SK-N-SH (cell line): ENCODE data around the gene WWC1. TPM values are rescaled to one million over a fixed set of nuclear protein-coding genes. Genes with fewer than 3 reads are reported as not detected.

Experiments used
- CTCF ChIA-PET: fragments of 300-600, 350-600 bp; formaldehyde crosslinking; extraction: SDS; loops from one replicate; lab custom pipeline; 2021; lab: Yijun Ruan, JAX
- POLR2A ChIA-PET: fragments of 350-600 bp; sonication (Branson Sonifier 250); formaldehyde crosslinking; extraction: SDS; loops from one replicate; lab custom pipeline; 2020; ENCODE audit warnings: antibody characterized with exemption, inconsistent platforms; lab: Yijun Ruan, JAX
- DNase-seq: peaks from one replicate; pipeline ENCODE4 v3.0.0; 2012
- H2AFZ ChIP-seq: fragments of 200-600 bp; sonication (generic); 2 replicates; pipeline ENCODE4 v1.8.1; 2016; ENCODE audit warnings: antibody characterized with exemption, mild to moderate bottlenecking, low read depth
- H3F3A ChIP-seq: fragments of 200-600 bp; sonication (generic); replicated peaks from 2 replicates; pipeline ENCODE3; 2016; ENCODE audit warnings: antibody characterized with exemption, mild to moderate bottlenecking; ENCODE audit not compliant: insufficient read depth
- H3K27ac ChIP-seq, 2 experiments: fragments of 200-500 bp in 1 of 2; fragments of 200-600 bp in 1 of 2; sonication (Bioruptor generic) in 1 of 2; sonication (generic), shearing (Covaris generic) in 1 of 2; 2 replicates each; pipeline versions ENCODE4 v1.5.1 to v1.6.1; 2014 to 2016; ENCODE audit warnings: low read depth in 2 of 2, inconsistent platforms in 1 of 2, low read length in 1 of 2, mild to moderate bottlenecking in 1 of 2, mixed read lengths in 1 of 2
- H3K27me3 ChIP-seq: fragments of 200-600 bp; sonication (generic), shearing (Covaris generic); 2 replicates; pipeline ENCODE4 v1.6.1; 2016; ENCODE audit warnings: mixed run types; ENCODE audit not compliant: insufficient read depth
- H3K36me3 ChIP-seq, 2 experiments: fragments of 200-500 bp in 1 of 2; fragments of 200-600 bp in 1 of 2; sonication (Bioruptor generic) in 1 of 2; sonication (generic) in 1 of 2; replicated peaks in 1 of 2; 2 replicates each; pipeline versions ENCODE3 to v1.5.1; 2014 to 2016; ENCODE audit warnings: low read length in 1 of 2, mild to moderate bottlenecking in 1 of 2; ENCODE audit not compliant: insufficient read depth in 2 of 2, control insufficient read depth in 1 of 2
- H3K4me1 ChIP-seq, 2 experiments: fragments of 200-500 bp in 1 of 2; fragments of 200-600 bp in 1 of 2; sonication (Bioruptor generic) in 1 of 2; sonication (generic), shearing (Covaris generic) in 1 of 2; 2 replicates each; pipeline versions ENCODE4 v1.5.1 to v1.6.1; 2014 to 2016; ENCODE audit warnings: low read depth in 1 of 2, low read length in 1 of 2, mixed run types in 1 of 2; ENCODE audit not compliant: insufficient read depth in 2 of 2, control insufficient read depth in 1 of 2
- H3K4me2 ChIP-seq: fragments of 200-600 bp; sonication (generic), shearing (Covaris generic); 2 replicates; pipeline ENCODE4 v1.6.1; 2017; ENCODE audit warnings: mixed run types
- H3K4me3 ChIP-seq, 2 experiments: fragments of 200-500 bp in 1 of 2; fragments of 200-600 bp in 1 of 2; sonication (Bioruptor generic) in 1 of 2; sonication (generic), shearing (Covaris generic) in 1 of 2; 2 replicates each; pipeline versions ENCODE4 v1.5.1 to v1.8.1; 2014 to 2016; ENCODE audit warnings: low read depth in 2 of 2, inconsistent platforms in 1 of 2, low read length in 1 of 2, mild to moderate bottlenecking in 1 of 2, mixed read lengths in 1 of 2, moderate library complexity in 1 of 2
- H3K79me2 ChIP-seq: fragments of 200-600 bp; sonication (generic); 2 replicates; pipeline ENCODE4 v1.8.1; 2017; ENCODE audit warnings: mild to moderate bottlenecking; ENCODE audit not compliant: insufficient read depth
- H3K9ac ChIP-seq: fragments of 200-600 bp; sonication (generic); 2 replicates; pipeline ENCODE4 v1.6.1; 2017; ENCODE audit warnings: mixed run types
- H3K9me2 ChIP-seq: fragments of 200-600 bp; sonication (generic); 2 replicates; pipeline ENCODE4 v1.6.1; 2017; ENCODE audit warnings: mixed run types
- H3K9me3 ChIP-seq: fragments of 200-600 bp; sonication (generic); 2 replicates; pipeline ENCODE4 v1.6.1; 2017; ENCODE audit warnings: mixed run types, mild to moderate bottlenecking, moderate library complexity
- H4K20me1 ChIP-seq: fragments of 200-600 bp; sonication (generic); 2 replicates; pipeline ENCODE4 v1.6.1; 2017; ENCODE audit warnings: mild to moderate bottlenecking, mixed run types; ENCODE audit not compliant: insufficient read depth
- CHD2 ChIP-seq: fragments of 150-350 bp; IDR thresholded peaks from 2 replicates; pipeline ENCODE4 v1.6.1; 2018; ENCODE audit warnings: low read length; ENCODE audit not compliant: partially characterized antibody
- EP300 ChIP-seq, 2 experiments: IDR thresholded peaks; 2 replicates each; pipeline versions ENCODE4 v1.4.0 to v1.6.1; 2012; ENCODE audit warnings: borderline replicate concordance in 1 of 2, low read depth in 1 of 2, low read length in 1 of 2
- EZH2phosphoT487 ChIP-seq: fragments of 200-600 bp; sonication (generic); IDR thresholded peaks from 2 replicates; pipeline ENCODE4 v1.6.1; 2017; ENCODE audit warnings: low read depth, mixed run types, mild to moderate bottlenecking, antibody characterized with exemption, moderate library complexity, borderline replicate concordance
- FOXJ3 ChIP-seq: sonication (generic); formaldehyde crosslinking; IDR thresholded peaks from 2 replicates; pipeline ENCODE4 v1.5.1; 2020; ENCODE audit warnings: mild to moderate bottlenecking, missing genetic modification reagents
- FOXM1 ChIP-seq: IDR thresholded peaks from 2 replicates; pipeline ENCODE4 v1.4.0; 2012; ENCODE audit warnings: low read depth, mild to moderate bottlenecking
- GABPA ChIP-seq: IDR thresholded peaks from 2 replicates; pipeline ENCODE4 v1.4.0; 2012; ENCODE audit warnings: low read depth, mild to moderate bottlenecking
- GATA2 ChIP-seq: sonication (generic); formaldehyde crosslinking; IDR thresholded peaks from 2 replicates; pipeline ENCODE4 v1.5.0; 2020; ENCODE audit warnings: mild to moderate bottlenecking, missing genetic modification reagents
- MEF2A ChIP-seq: IDR thresholded peaks from 2 replicates; pipeline ENCODE4 v1.4.0; 2012; ENCODE audit warnings: low read depth, borderline replicate concordance
- NRF1 ChIP-seq: IDR thresholded peaks from 2 replicates; pipeline ENCODE4 v1.6.1; 2012; ENCODE audit warnings: low read depth, mild to moderate bottlenecking, low read length
- RFX5 ChIP-seq: IDR thresholded peaks from 2 replicates; pipeline ENCODE4 v1.6.1; 2012; ENCODE audit warnings: mild to moderate bottlenecking, improper control_type of control experiment, low read length
- SMC3 ChIP-seq: IDR thresholded peaks from 2 replicates; pipeline ENCODE4 v1.6.1; 2012; ENCODE audit warnings: low read depth, low read length, improper control_type of control experiment
- TCF12 ChIP-seq: IDR thresholded peaks from 2 replicates; pipeline ENCODE4 v1.4.0; 2012
- YY1 ChIP-seq: IDR thresholded peaks from 2 replicates; pipeline ENCODE4 v1.4.0; 2012; ENCODE audit warnings: low read depth, mild to moderate bottlenecking
- WGBS: methylation state at CpG from one replicate; pipeline ENCODE4 v1.1.6; 2017; ENCODE audit warnings: low lambda C conversion rate; 5-methylcytosine and 5-hydroxymethylcytosine counted together
- polyA plus RNA-seq, 3 experiments: library from polyadenylated mRNA; depleted of rRNA; stranded (reverse); fragments of >200 nt; gene quantifications; 2 replicates each; pipeline ENCODE4 v1.2.3, GENCODE V29; 2012
- TF ChIP-seq, protein P1 (sequence below): IDR thresholded peaks from 2 replicates; pipeline ENCODE4 v1.4.0; 2012; ENCODE audit warnings: low read depth
- TF ChIP-seq, protein P2 (sequence below): IDR thresholded peaks from 2 replicates; pipeline ENCODE4 v1.6.1; 2012; ENCODE audit warnings: mild to moderate bottlenecking, low read depth, low read length, moderate library complexity
- TF ChIP-seq, protein P3 (sequence below): IDR thresholded peaks from 2 replicates; pipeline ENCODE4 v1.4.0; 2012; ENCODE audit warnings: low read depth, borderline replicate concordance
- TF ChIP-seq, protein P4 (sequence below): fragments of 150-350 bp; IDR thresholded peaks from 2 replicates; pipeline ENCODE4 v1.6.1; 2017; ENCODE audit warnings: antibody characterized with exemption, low read length, low read depth, borderline replicate concordance

Gene WWC1
- polyA plus RNA-seq, 1 of the 3 experiments (the other 2 are of a cell fraction) = 16.9 TPM

DNA sequence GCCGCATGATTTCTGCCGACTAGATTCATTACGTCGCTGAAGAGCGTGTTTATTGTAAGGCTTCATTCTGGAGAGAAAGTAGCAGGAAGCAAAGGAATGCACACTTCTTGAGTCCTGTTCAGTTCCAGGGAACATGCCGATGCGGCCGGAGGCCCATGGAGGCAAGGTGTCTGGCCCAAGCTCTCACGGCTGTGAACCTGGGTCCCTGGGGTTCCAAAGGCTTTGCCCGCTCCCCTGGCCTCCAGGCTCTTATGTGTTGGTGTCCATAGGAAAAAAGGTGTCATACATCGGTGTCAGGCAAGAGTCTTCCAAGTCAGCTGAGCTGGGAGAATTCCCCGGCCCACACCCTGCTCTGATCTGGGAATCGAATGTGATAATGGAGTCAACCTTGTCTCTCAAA is 64.7 kb downstream of the WWC1 start:
- CTCF ChIA-PET = no interaction called here
- no peak overlapping the region for H3K27ac ChIP-seq
- no peaks in the 10 kb centered on the region for H3F3A ChIP-seq
- H3K79me2 ChIP-seq = peaks cover 22% of the 10 kb centered on the region; the same call in 1 of the 2 replicates
- no peaks in the 10 kb centered on the region for H3K27me3 ChIP-seq
- no peak overlapping the region for H3K4me2 ChIP-seq
- H3K36me3 ChIP-seq = no peaks in the 10 kb centered on the region
- no peaks in the 10 kb centered on the region for H3K4me1 ChIP-seq
- no peaks in the 10 kb centered on the region for H3K9me2 ChIP-seq
- WGBS = 95% methylated on average over 13 of the region's 13 CpGs
- H4K20me1 ChIP-seq = no peaks in the 10 kb centered on the region
- H3K9ac ChIP-seq = no peak overlapping the region
- H3K4me3 ChIP-seq = no peak overlapping the region
- no peak overlapping the region for H2AFZ ChIP-seq
- POLR2A ChIA-PET = no interaction called here
- TF ChIP-seq, protein P1, sequence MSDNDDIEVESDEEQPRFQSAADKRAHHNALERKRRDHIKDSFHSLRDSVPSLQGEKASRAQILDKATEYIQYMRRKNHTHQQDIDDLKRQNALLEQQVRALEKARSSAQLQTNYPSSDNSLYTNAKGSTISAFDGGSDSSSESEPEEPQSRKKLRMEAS = no peak
- TF ChIP-seq EZH2phosphoT487 (no peak), NRF1 (no peak)
- DNase-seq = no peak
- H3K9me3 ChIP-seq = no peaks in the 10 kb centered on the region

DNA sequence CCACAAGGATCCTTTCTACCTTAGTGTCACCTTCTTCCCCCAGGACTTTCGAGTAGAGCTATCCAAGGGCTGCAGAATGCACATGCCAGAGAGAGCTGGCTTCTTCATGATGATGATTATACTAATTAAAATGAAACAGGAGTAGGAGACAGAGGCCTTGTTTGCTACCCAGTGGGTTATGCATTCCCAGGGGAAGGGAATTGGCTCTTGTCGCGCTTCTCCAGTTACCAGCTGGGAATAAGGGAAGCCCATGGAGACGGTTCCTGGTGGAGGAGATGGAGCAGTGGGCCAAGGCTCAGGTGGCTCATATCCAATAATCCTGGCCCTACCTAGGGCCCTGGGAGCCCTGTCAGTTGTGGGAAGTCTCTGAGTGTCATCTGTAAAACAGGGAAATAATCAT is 65.1 kb downstream of the WWC1 start:
- Histone ChIP-seq H3K9ac (no peak overlapping the region), H3K27ac (no peak overlapping the region), H3K4me3 (no peak overlapping the region), H3K36me3 (no peaks in the 10 kb centered on the region), H3K9me3 (no peaks in the 10 kb centered on the region), H2AFZ (no peak overlapping the region), H3K27me3 (no peaks in the 10 kb centered on the region), H3K4me2 (no peak overlapping the region), H3K79me2 (peaks cover 26% of the 10 kb centered on the region; the same call in 1 of the 2 replicates), H3K9me2 (no peaks in the 10 kb centered on the region), H3F3A (no peaks in the 10 kb centered on the region), H4K20me1 (no peaks in the 10 kb centered on the region), H3K4me1 (no peaks in the 10 kb centered on the region)
- ChIA-PET CTCF (no interaction called here), POLR2A (no interaction called here)
- no peak for TF ChIP-seq TCF12
- TF ChIP-seq, protein P2, sequence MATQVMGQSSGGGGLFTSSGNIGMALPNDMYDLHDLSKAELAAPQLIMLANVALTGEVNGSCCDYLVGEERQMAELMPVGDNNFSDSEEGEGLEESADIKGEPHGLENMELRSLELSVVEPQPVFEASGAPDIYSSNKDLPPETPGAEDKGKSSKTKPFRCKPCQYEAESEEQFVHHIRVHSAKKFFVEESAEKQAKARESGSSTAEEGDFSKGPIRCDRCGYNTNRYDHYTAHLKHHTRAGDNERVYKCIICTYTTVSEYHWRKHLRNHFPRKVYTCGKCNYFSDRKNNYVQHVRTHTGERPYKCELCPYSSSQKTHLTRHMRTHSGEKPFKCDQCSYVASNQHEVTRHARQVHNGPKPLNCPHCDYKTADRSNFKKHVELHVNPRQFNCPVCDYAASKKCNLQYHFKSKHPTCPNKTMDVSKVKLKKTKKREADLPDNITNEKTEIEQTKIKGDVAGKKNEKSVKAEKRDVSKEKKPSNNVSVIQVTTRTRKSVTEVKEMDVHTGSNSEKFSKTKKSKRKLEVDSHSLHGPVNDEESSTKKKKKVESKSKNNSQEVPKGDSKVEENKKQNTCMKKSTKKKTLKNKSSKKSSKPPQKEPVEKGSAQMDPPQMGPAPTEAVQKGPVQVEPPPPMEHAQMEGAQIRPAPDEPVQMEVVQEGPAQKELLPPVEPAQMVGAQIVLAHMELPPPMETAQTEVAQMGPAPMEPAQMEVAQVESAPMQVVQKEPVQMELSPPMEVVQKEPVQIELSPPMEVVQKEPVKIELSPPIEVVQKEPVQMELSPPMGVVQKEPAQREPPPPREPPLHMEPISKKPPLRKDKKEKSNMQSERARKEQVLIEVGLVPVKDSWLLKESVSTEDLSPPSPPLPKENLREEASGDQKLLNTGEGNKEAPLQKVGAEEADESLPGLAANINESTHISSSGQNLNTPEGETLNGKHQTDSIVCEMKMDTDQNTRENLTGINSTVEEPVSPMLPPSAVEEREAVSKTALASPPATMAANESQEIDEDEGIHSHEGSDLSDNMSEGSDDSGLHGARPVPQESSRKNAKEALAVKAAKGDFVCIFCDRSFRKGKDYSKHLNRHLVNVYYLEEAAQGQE = no peak
- no peak for TF ChIP-seq YY1
- DNase-seq = no peak
- WGBS = 86% methylated on average over 4 of the region's 4 CpGs

DNA sequence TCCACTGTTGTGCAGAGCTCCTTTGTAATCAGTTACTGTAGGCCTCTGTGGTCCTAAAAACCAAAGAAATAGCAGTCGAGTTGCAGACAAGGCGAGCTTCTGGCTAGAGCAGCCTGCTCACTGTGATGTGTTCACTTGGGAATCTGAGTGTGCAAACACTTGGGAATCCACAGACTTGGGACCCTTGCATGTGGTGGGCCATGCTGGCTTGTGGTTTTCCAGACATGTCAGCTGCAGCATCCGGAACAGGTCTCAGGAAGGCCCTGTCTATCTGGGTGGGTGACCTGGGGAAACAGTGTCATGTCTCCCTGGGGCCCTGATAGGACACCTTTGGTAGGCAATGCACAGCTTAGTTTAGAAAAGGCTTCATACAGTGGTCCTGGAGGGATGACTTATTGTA is 66.4 kb downstream of the WWC1 start:
- Histone ChIP-seq H3K36me3 (no peaks in the 10 kb centered on the region), H3K79me2 (peaks cover 38% of the 10 kb centered on the region; the same call in 1 of the 2 replicates), H3K9ac (no peak overlapping the region), H3K9me3 (no peaks in the 10 kb centered on the region), H3K9me2 (no peaks in the 10 kb centered on the region), H3K4me3 (no peak overlapping the region), H3K4me2 (no peak overlapping the region), H2AFZ (no peak overlapping the region), H3K27me3 (no peaks in the 10 kb centered on the region), H4K20me1 (no peaks in the 10 kb centered on the region), H3F3A (no peaks in the 10 kb centered on the region), H3K27ac (no peak overlapping the region), H3K4me1 (no peaks in the 10 kb centered on the region)
- WGBS = 86% methylated on average over 3 of the region's 3 CpGs
- POLR2A ChIA-PET = no interaction called here
- CTCF ChIA-PET = no interaction called here
- DNase-seq = no peak
- TF ChIP-seq CHD2 (no peak), FOXJ3 (CRISPR knock-in tag) (no peak), GABPA (no peak), GATA2 (CRISPR knock-in tag) (no peak), SMC3 (no peak), MEF2A (no peak), RFX5 (no peak), FOXM1 (no peak), EP300 (IDR thresholded peaks at IDR 0.05; ENCODE audit: borderline replicate concordance in 1 of 2, low read depth in 1 of 2, low read length in 1 of 2) (no peak)
- TF ChIP-seq, protein P3, sequence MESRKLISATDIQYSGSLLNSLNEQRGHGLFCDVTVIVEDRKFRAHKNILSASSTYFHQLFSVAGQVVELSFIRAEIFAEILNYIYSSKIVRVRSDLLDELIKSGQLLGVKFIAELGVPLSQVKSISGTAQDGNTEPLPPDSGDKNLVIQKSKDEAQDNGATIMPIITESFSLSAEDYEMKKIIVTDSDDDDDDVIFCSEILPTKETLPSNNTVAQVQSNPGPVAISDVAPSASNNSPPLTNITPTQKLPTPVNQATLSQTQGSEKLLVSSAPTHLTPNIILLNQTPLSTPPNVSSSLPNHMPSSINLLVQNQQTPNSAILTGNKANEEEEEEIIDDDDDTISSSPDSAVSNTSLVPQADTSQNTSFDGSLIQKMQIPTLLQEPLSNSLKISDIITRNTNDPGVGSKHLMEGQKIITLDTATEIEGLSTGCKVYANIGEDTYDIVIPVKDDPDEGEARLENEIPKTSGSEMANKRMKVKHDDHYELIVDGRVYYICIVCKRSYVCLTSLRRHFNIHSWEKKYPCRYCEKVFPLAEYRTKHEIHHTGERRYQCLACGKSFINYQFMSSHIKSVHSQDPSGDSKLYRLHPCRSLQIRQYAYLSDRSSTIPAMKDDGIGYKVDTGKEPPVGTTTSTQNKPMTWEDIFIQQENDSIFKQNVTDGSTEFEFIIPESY = no peak
- TF ChIP-seq, protein P4, sequence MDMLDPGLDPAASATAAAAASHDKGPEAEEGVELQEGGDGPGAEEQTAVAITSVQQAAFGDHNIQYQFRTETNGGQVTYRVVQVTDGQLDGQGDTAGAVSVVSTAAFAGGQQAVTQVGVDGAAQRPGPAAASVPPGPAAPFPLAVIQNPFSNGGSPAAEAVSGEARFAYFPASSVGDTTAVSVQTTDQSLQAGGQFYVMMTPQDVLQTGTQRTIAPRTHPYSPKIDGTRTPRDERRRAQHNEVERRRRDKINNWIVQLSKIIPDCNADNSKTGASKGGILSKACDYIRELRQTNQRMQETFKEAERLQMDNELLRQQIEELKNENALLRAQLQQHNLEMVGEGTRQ = no peak
